ENCODE data around the gene PRKCA.

- no peak for TF ChIP-seq CTCF (conservative IDR thresholded peaks at IDR 0.05; ENCODE audit: low read depth in 2 of 2)
- TF ChIP-seq NANOG (IDR thresholded peaks at IDR 0.05; ENCODE audit: borderline replicate concordance) = no peak
- TF ChIP-seq REST (IDR thresholded peaks at IDR 0.05; ENCODE audit: unreplicated experiment) = no peak
- TF ChIP-seq EZH2 (IDR thresholded peaks at IDR 0.05; ENCODE audit: low read depth, unreplicated experiment) = no peak
- TF ChIP-seq POLR2AphosphoS5 (IDR thresholded peaks at IDR 0.05; ENCODE audit: low read depth) = no peak
- no peak for TF ChIP-seq EZH2phosphoT487 (IDR thresholded peaks at IDR 0.05; ENCODE audit: unreplicated experiment)
- no peak for TF ChIP-seq ETS1 (IDR thresholded peaks at IDR 0.05)
Observed at GRCh38 chr17:66299711-66300110, 2.7 kb upstream of the PRKCA start.
